Erythroblast (primary cell): ENCODE results near the gene MEI1.

ENCODE experiments used
- GATA1 ChIP-seq: IDR thresholded peaks from 2 replicates; pipeline ENCODE4 v1.6.1; 2011; ENCODE audit warnings: low read depth, mild to moderate bottlenecking, control low read depth, low read length, moderate library complexity
- POLR2A ChIP-seq: IDR thresholded peaks from 2 replicates; pipeline ENCODE4 v1.6.1; 2011; ENCODE audit warnings: mild to moderate bottlenecking, low read length

GRCh38 chr22:41664951-41665350 lies 34.4 kb upstream of the MEI1 start:
- TF ChIP-seq POLR2A (no peak), GATA1 (no peak)
